ENCODE measurements around the gene ADTRP. TPM values are rescaled to one million over a fixed set of nuclear protein-coding genes. Genes with fewer than 3 reads are reported as not detected.
A peak's percentile ranks its signal among the peaks of the same experiment; 100 is the strongest.

Gene ADTRP
- total and polyA plus RNA-seq, 2 donors = 7.0 to 7.7 TPM

DNA sequence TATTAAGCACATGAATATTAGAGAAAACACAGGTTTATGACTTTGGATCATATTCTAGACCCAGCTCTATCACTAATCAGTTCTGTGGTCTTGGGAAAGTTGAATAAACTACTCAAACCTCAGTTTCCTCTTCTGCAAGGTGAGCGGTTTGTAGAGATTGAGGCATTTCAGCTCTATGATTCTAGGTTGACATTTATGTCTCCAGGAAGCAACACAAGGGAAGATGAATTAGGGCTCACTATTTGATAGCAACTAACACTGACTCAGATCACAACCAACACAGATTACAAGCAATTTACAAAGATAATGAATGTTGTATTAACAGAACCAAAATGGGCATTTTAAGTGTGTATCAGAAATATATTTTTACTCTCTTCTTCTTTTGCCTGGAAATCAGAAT, 21.9 kb downstream of the ADTRP start:
- H3K9me3 ChIP-seq (ENCODE audit: control insufficient read depth in 2 of 2, insufficient read depth in 1 of 2, low read length in 1 of 2) = peaks cover 0 to 4% of the 10 kb centered on the region in 2 donors
- no peak overlapping the region for H3K4me3 ChIP-seq (ENCODE audit: low read length in 2 of 2)
- no peak overlapping the region for H3K27ac ChIP-seq (ENCODE audit: low read depth in 1 of 2, low read length in 1 of 2)
- peak in 2 of 9 donors; percentile 11 to 41 for DNase-seq (ENCODE audit: low read depth in 6 of 9, low spot score in 9 of 9)
- H3K36me3 ChIP-seq (ENCODE audit: control insufficient read depth in 2 of 2, insufficient read depth in 2 of 2, low read length in 1 of 2) = no peaks in the 10 kb centered on the region
- H3K27me3 ChIP-seq (ENCODE audit: control insufficient read depth in 2 of 2, insufficient read depth in 1 of 2, low read length in 1 of 2) = no peaks in the 10 kb centered on the region
- H3K4me1 ChIP-seq (ENCODE audit: control insufficient read depth in 2 of 2, insufficient read depth in 2 of 2, low read length in 2 of 2) = no peaks in the 10 kb centered on the region
- 89% methylated on average over 1 of the region's 1 CpG for WGBS

DNA sequence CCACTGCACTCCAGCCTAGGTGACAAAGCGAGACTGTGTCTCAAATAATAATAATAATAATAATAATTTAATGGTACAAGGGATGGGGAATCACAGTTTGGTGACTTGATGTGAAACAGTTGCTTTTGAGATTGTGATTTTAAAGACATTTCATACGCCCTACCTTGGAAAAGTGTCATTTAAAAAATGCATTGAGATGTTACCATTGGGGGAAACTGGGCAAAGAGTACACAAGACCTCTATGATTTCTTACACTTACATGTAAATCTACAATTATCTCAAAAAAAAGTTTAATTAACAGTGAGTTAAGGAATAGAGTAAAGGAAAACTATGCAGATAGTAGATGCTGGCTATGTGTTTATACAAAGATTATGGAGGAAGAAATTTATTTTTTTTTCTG, 22.3 kb downstream of the ADTRP start:
- 96% methylated on average over 2 of the region's 2 CpGs for WGBS
- H3K27ac ChIP-seq (ENCODE audit: low read depth in 1 of 2, low read length in 1 of 2) = no peak overlapping the region

DNA sequence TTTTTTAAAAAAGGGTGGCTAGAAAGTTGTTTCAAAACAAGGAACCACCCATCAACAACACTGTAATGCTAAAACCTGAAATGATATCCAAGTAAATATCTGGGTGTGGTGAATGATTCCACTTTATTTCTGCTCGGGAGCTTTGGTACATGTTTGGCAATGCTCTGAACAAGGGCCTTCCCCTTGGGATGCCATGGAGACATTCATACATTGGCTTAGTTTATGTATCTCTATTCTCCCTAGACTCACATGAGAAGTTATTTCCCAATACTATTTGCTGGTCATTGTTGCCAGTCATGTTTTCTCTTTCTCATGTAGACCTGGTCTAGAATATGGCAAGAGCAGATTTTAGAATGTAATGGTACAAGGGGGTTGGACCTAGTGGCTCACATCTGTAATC, 22.9 kb downstream of the ADTRP start:
- 98% methylated on average over 1 of the region's 1 CpG for WGBS
- Histone ChIP-seq H3K4me1 (ENCODE audit: control insufficient read depth in 2 of 2, insufficient read depth in 2 of 2, low read length in 2 of 2) (no peaks in the 10 kb centered on the region), H3K4me3 (ENCODE audit: low read length in 2 of 2) (no peak overlapping the region), H3K27ac (ENCODE audit: low read depth in 1 of 2, low read length in 1 of 2) (no peak overlapping the region), H3K9me3 (ENCODE audit: control insufficient read depth in 2 of 2, insufficient read depth in 1 of 2, low read length in 1 of 2) (peaks cover 0 to 4% of the 10 kb centered on the region in 2 donors), H3K27me3 (ENCODE audit: control insufficient read depth in 2 of 2, insufficient read depth in 1 of 2, low read length in 1 of 2) (no peaks in the 10 kb centered on the region), H3K36me3 (ENCODE audit: control insufficient read depth in 2 of 2, insufficient read depth in 2 of 2, low read length in 1 of 2) (no peaks in the 10 kb centered on the region)
- no peak for DNase-seq (ENCODE audit: low read depth in 6 of 9, low spot score in 9 of 9)

More for the DNA sequence above, 22.3 kb downstream of the ADTRP start:
- DNase-seq (ENCODE audit: low read depth in 6 of 9, low spot score in 9 of 9) = no peak
- no peaks in the 10 kb centered on the region for H3K27me3 ChIP-seq (ENCODE audit: control insufficient read depth in 2 of 2, insufficient read depth in 1 of 2, low read length in 1 of 2)
- peaks cover 0 to 4% of the 10 kb centered on the region in 2 donors for H3K9me3 ChIP-seq (ENCODE audit: control insufficient read depth in 2 of 2, insufficient read depth in 1 of 2, low read length in 1 of 2)
- H3K4me1 ChIP-seq (ENCODE audit: control insufficient read depth in 2 of 2, insufficient read depth in 2 of 2, low read length in 2 of 2) = no peaks in the 10 kb centered on the region
- H3K4me3 ChIP-seq (ENCODE audit: low read length in 2 of 2) = no peak overlapping the region
- no peaks in the 10 kb centered on the region for H3K36me3 ChIP-seq (ENCODE audit: control insufficient read depth in 2 of 2, insufficient read depth in 2 of 2, low read length in 1 of 2)

DNA sequence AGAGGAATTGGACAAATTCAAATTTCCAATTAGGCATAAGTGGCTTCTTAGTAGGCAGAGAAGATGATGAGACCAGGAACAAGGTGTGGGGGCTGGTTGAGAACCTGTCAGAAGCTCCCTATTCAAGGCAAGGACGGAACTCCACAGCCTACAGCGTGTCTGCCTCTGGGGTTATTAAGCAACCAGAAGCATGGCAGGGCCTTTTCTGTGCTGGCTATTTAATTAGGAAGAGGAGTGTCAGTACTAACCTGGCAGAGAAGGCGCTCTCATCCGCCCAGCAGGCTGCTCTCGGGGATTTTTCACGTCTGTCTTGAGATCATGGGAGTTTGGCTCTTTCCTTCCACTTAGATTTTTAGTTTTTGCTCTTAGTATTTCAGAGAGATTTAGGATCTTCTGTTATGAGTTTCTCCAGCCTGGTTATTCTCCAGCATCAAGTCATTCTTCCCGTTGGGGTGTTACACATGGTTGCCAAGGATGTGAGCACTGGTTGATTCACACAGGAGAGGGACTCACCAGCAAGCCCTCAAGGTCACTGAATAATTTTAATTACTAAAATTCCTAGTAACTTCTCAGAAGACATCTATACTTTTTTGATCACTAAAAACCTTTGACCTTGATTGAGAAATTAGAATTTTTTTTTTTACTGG, 23.9 kb downstream of the ADTRP start:
- WGBS = 89% methylated on average over 7 of the region's 7 CpGs
- H3K27me3 ChIP-seq (ENCODE audit: control insufficient read depth in 2 of 2, insufficient read depth in 1 of 2, low read length in 1 of 2) = no peaks in the 10 kb centered on the region

DNA sequence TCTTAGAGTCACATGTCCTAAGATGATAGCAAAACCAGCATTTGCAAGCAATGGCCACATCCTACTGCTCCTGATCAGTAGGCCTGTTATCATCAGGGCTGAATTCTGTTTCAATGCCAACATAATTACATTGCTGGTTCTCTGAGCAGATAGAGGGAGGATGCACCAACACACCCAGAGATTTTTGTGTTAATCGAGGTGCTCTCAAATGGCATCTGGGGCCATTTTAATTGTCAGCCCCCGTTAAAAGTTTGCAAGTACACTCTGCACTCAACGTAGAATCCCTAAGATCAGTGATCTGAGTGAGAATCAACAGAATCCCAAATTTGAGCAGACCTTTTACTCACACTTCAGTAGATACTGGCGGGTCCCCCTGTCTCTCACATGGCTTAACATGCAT, 24.8 kb downstream of the ADTRP start:
- 95% methylated on average over 4 of the region's 4 CpGs for WGBS
- Histone ChIP-seq H3K4me3 (ENCODE audit: low read length in 2 of 2) (no peak overlapping the region), H3K4me1 (ENCODE audit: control insufficient read depth in 2 of 2, insufficient read depth in 2 of 2, low read length in 2 of 2) (no peaks in the 10 kb centered on the region), H3K27ac (ENCODE audit: low read depth in 1 of 2, low read length in 1 of 2) (no peak overlapping the region), H3K27me3 (ENCODE audit: control insufficient read depth in 2 of 2, insufficient read depth in 1 of 2, low read length in 1 of 2) (no peaks in the 10 kb centered on the region), H3K9me3 (ENCODE audit: control insufficient read depth in 2 of 2, insufficient read depth in 1 of 2, low read length in 1 of 2) (peaks cover 0 to 4% of the 10 kb centered on the region in 2 donors), H3K36me3 (ENCODE audit: control insufficient read depth in 2 of 2, insufficient read depth in 2 of 2, low read length in 1 of 2) (no peaks in the 10 kb centered on the region)
- no peak for DNase-seq (ENCODE audit: low read depth in 6 of 9, low spot score in 9 of 9)

More for the DNA sequence above, 23.9 kb downstream of the ADTRP start:
- H3K27ac ChIP-seq (ENCODE audit: low read depth in 1 of 2, low read length in 1 of 2) = no peak overlapping the region
- H3K4me1 ChIP-seq (ENCODE audit: control insufficient read depth in 2 of 2, insufficient read depth in 2 of 2, low read length in 2 of 2) = no peaks in the 10 kb centered on the region
- H3K4me3 ChIP-seq (ENCODE audit: low read length in 2 of 2) = no peak overlapping the region
- H3K36me3 ChIP-seq (ENCODE audit: control insufficient read depth in 2 of 2, insufficient read depth in 2 of 2, low read length in 1 of 2) = no peaks in the 10 kb centered on the region
- no peak for DNase-seq (ENCODE audit: low read depth in 6 of 9, low spot score in 9 of 9)
- H3K9me3 ChIP-seq (ENCODE audit: control insufficient read depth in 2 of 2, insufficient read depth in 1 of 2, low read length in 1 of 2) = peaks cover 0 to 4% of the 10 kb centered on the region in 2 donors

DNA sequence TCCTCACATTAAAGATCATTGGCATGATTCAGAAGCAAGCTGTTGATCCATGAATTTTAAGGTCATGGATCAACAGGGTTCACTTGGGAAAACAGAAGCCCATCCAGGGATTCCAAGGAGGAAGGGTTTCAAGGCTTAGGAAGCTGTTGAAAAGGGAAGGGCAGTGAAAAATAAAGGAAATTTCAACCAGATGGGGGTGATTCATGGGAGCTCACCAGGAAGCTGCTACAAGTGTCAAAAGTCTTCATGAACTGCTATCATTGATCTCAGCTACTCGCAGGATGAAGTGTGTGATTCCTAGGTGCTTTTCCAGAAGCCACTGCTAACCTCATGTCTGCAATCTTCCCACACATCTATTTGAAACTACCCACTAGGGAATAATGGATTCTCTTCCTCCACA, 26.2 kb downstream of the ADTRP start:
- DNase-seq (ENCODE audit: low read depth in 6 of 9, low spot score in 9 of 9) = no peak
- Histone ChIP-seq H3K27me3 (ENCODE audit: control insufficient read depth in 2 of 2, insufficient read depth in 1 of 2, low read length in 1 of 2) (no peaks in the 10 kb centered on the region), H3K4me1 (ENCODE audit: control insufficient read depth in 2 of 2, insufficient read depth in 2 of 2, low read length in 2 of 2) (no peaks in the 10 kb centered on the region), H3K36me3 (ENCODE audit: control insufficient read depth in 2 of 2, insufficient read depth in 2 of 2, low read length in 1 of 2) (no peaks in the 10 kb centered on the region), H3K27ac (ENCODE audit: low read depth in 1 of 2, low read length in 1 of 2) (no peak overlapping the region), H3K4me3 (ENCODE audit: low read length in 2 of 2) (no peak overlapping the region), H3K9me3 (ENCODE audit: control insufficient read depth in 2 of 2, insufficient read depth in 1 of 2, low read length in 1 of 2) (no peaks in the 10 kb centered on the region)
- 95% methylated on average over 1 of the region's 1 CpG for WGBS

DNA sequence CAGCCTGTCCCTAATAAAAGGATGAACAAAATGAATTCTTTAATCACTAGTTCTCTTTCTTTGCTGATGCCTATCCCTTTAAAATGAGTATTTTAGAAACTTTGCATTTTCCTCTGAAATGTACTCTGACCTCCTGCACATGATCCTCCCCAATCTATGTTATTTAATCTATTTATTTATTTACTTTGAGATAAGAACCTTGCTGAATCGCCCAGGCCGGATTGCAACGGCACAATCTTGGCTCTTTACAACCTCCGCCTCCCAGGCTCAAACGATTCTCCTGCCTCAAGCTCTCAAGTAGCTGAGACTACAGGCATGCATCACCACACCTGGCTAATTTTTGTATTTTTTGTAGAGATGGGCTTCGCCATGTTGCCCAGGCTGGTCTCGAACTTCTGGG, 27.9 kb downstream of the ADTRP start:
- Histone ChIP-seq H3K27me3 (ENCODE audit: control insufficient read depth in 2 of 2, insufficient read depth in 1 of 2, low read length in 1 of 2) (no peaks in the 10 kb centered on the region), H3K36me3 (ENCODE audit: control insufficient read depth in 2 of 2, insufficient read depth in 2 of 2, low read length in 1 of 2) (no peaks in the 10 kb centered on the region), H3K27ac (ENCODE audit: low read depth in 1 of 2, low read length in 1 of 2) (no peak overlapping the region), H3K4me1 (ENCODE audit: control insufficient read depth in 2 of 2, insufficient read depth in 2 of 2, low read length in 2 of 2) (no peaks in the 10 kb centered on the region), H3K4me3 (ENCODE audit: low read length in 2 of 2) (no peak overlapping the region), H3K9me3 (ENCODE audit: control insufficient read depth in 2 of 2, insufficient read depth in 1 of 2, low read length in 1 of 2) (no peaks in the 10 kb centered on the region)
- whole genome bisulfite sequencing = 87% methylated on average over 7 of the region's 7 CpGs
- no peak for DNase-seq (ENCODE audit: low read depth in 6 of 9, low spot score in 9 of 9)

DNA sequence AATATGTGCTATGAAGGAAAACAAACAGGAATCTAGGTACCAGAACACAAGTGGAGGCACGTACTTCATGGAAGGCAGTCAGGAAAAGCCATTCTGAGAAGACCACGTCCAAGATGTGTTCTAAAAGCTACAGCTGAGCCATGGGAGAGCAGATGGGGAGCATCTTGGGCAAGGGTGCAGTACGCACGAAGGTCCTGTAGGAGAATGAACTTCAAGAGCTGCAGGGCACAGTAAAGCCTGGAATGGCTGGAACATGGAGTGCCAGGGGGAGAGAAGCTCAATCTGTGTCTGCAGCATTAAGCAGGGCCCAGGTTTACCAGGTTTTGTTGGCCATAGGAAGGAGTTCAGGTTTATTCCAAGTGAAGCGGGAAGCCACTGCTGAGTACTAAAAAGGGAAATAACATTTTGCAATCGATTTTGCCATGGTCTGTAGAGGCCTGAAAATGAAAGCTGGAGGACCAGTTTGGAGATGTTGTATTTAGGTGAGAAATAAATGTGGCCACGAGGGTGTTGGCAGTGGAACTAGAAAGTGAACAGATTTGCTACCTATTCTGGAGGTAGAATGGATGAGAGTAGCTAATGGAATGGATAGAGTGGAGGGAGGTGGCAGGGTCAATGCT, 29.9 kb downstream of the ADTRP start:
- H3K36me3 ChIP-seq (ENCODE audit: control insufficient read depth in 2 of 2, insufficient read depth in 2 of 2, low read length in 1 of 2) = no peaks in the 10 kb centered on the region
- no peak overlapping the region for H3K4me3 ChIP-seq (ENCODE audit: low read length in 2 of 2)
- no peaks in the 10 kb centered on the region for H3K27me3 ChIP-seq (ENCODE audit: control insufficient read depth in 2 of 2, insufficient read depth in 1 of 2, low read length in 1 of 2)
- H3K4me1 ChIP-seq (ENCODE audit: control insufficient read depth in 2 of 2, insufficient read depth in 2 of 2, low read length in 2 of 2) = peaks cover 0 to 7% of the 10 kb centered on the region in 2 donors
- no peak overlapping the region for H3K27ac ChIP-seq (ENCODE audit: low read depth in 1 of 2, low read length in 1 of 2)
- no peak for DNase-seq (ENCODE audit: low read depth in 6 of 9, low spot score in 9 of 9)
- 90% methylated on average over 7 of the region's 7 CpGs for WGBS
- H3K9me3 ChIP-seq (ENCODE audit: control insufficient read depth in 2 of 2, insufficient read depth in 1 of 2, low read length in 1 of 2) = peaks cover 0 to 4% of the 10 kb centered on the region in 2 donors

DNA sequence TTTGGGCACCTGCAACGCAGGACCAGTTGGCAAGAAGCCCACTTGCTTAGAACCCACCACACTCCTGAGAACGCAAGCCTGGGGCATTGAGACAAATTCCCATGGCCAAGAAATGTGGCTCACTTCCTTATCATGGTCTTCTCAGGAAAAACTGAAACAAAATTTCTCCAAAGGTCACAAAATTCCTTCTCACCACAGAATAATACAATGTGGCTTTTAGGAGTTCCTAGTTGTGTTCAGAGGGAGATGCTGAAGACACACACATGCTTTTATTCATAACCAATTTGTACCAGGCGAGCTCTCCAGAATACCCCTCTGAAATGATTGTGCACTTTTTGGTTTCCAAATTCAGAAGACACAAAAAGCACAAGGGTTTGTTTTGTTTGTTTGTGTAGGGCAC, 31.6 kb downstream of the ADTRP start:
- Histone ChIP-seq H3K27ac (ENCODE audit: low read depth in 1 of 2, low read length in 1 of 2) (no peak overlapping the region), H3K4me1 (ENCODE audit: control insufficient read depth in 2 of 2, insufficient read depth in 2 of 2, low read length in 2 of 2) (peaks cover 0 to 7% of the 10 kb centered on the region in 2 donors), H3K4me3 (ENCODE audit: low read length in 2 of 2) (no peak overlapping the region), H3K9me3 (ENCODE audit: control insufficient read depth in 2 of 2, insufficient read depth in 1 of 2, low read length in 1 of 2) (peaks cover 0 to 6% of the 10 kb centered on the region in 2 donors), H3K36me3 (ENCODE audit: control insufficient read depth in 2 of 2, insufficient read depth in 2 of 2, low read length in 1 of 2) (no peaks in the 10 kb centered on the region), H3K27me3 (ENCODE audit: control insufficient read depth in 2 of 2, insufficient read depth in 1 of 2, low read length in 1 of 2) (no peaks in the 10 kb centered on the region)
- 91% methylated on average over 3 of the region's 3 CpGs for WGBS
- DNase-seq (ENCODE audit: low read depth in 6 of 9, low spot score in 9 of 9) = no peak
